ENCODE results near the gene AKAP1.

- TF ChIP-seq CTCF (IDR thresholded peaks at IDR 0.05; ENCODE audit: low read depth, low read length, missing input control) (no peak), HNF4A (conservative IDR thresholded peaks at IDR 0.05) (no peak), YY1 (IDR thresholded peaks at IDR 0.05) (no peak), SP1 (IDR thresholded peaks at IDR 0.05) (no peak), REST (IDR thresholded peaks at IDR 0.05) (no peak), RAD21 (IDR thresholded peaks at IDR 0.05) (no peak), ATF3 (IDR thresholded peaks at IDR 0.05) (no peak), JUND (IDR thresholded peaks at IDR 0.05) (no peak), GABPA (IDR thresholded peaks at IDR 0.05 in 1 of 2, conservative IDR thresholded peaks at IDR 0.05 in 1 of 2) (no peak), MAX (IDR thresholded peaks at IDR 0.05) (no peak)
Measured at GRCh38 chr17:57099165-57099564, 14.1 kb downstream of the AKAP1 start.
